HEK293 (cell line): Measurements from ENCODE around the gene FAM118B.

Experiments used
- CTCF ChIA-PET: fragments of 350-600 bp; formaldehyde crosslinking; extraction: SDS; loops from one replicate; lab custom pipeline; 2021; ENCODE audit warnings: antibody characterized with exemption; lab: Yijun Ruan, JAX
- POLR2A ChIA-PET: fragments of 300-600 bp; formaldehyde crosslinking; extraction: SDS; loops from one replicate; lab custom pipeline; 2020; ENCODE audit warnings: antibody characterized with exemption, inconsistent platforms; lab: Yijun Ruan, JAX
- H3K27ac ChIP-seq: fragments of 200-500 bp; sonication (Bioruptor generic); 2 replicates; pipeline ENCODE4 v1.5.1; 2014; ENCODE audit warnings: low read depth, low read length, control low read depth, inconsistent platforms; ENCODE audit errors: extremely low read depth
- H3K36me3 ChIP-seq, 2 experiments: fragments of 200-500 bp in 1 of 2; sonication (Bioruptor generic) in 1 of 2; 1 replicate in 1 of 2; 2 replicates in 1 of 2; pipeline ENCODE4 v1.5.1; 2014 to 2017; ENCODE audit warnings: inconsistent platforms in 2 of 2, low read length in 2 of 2; ENCODE audit not compliant: control insufficient read depth in 2 of 2, insufficient read depth in 1 of 2
- H3K4me1 ChIP-seq: fragments of 200-500 bp; sonication (Bioruptor generic); 2 replicates; pipeline ENCODE4 v1.5.1; 2014; ENCODE audit warnings: mild to moderate bottlenecking, low read length, inconsistent platforms; ENCODE audit not compliant: control insufficient read depth, insufficient read depth
- H3K4me3 ChIP-seq: 2 replicates; pipeline ENCODE4 v1.5.1; 2011; ENCODE audit warnings: low read depth, mild to moderate bottlenecking, control low read depth, low read length, moderate library complexity
- H3K9me3 ChIP-seq: fragments of 200-500 bp; sonication (Bioruptor generic); 2 replicates; pipeline ENCODE4 v1.5.1; 2014; ENCODE audit warnings: low read depth, low read length, inconsistent platforms; ENCODE audit not compliant: control insufficient read depth, insufficient read depth
- FEZF1 ChIP-seq: fragments of 450-650 bp; formaldehyde crosslinking; IDR thresholded peaks from 2 replicates; pipeline ENCODE4 v1.5.1; 2016; ENCODE audit warnings: missing biosample characterization, missing genetic modification characterization
- MEIS1 ChIP-seq: sonication (generic); formaldehyde crosslinking; IDR thresholded peaks from 2 replicates; pipeline ENCODE4 v1.8.1; 2022; ENCODE audit warnings: missing genetic modification reagents, mild to moderate bottlenecking, borderline replicate concordance
- OSR2 ChIP-seq: fragments of 450-650 bp; formaldehyde crosslinking; IDR thresholded peaks from 2 replicates; pipeline ENCODE4 v1.5.1; 2016; ENCODE audit warnings: missing biosample characterization, missing genetic modification characterization
- PRDM1 ChIP-seq: fragments of 450-650 bp; formaldehyde crosslinking; IDR thresholded peaks from 2 replicates; pipeline ENCODE4; 2016; ENCODE audit warnings: missing biosample characterization, missing genetic modification characterization
- PRDM6 ChIP-seq: fragments of 450-650 bp; formaldehyde crosslinking; IDR thresholded peaks from 2 replicates; pipeline ENCODE4 v1.5.1; 2017; ENCODE audit warnings: missing biosample characterization, missing genetic modification characterization
- SP3 ChIP-seq: fragments of 450-650 bp; formaldehyde crosslinking; IDR thresholded peaks from 2 replicates; pipeline ENCODE4 v1.5.1; 2016; ENCODE audit warnings: missing biosample characterization, missing genetic modification characterization
- ZBTB11 ChIP-seq: fragments of 450-650 bp; formaldehyde crosslinking; conservative IDR thresholded peaks from 2 replicates; pipeline ENCODE4 v1.5.1; 2016; ENCODE audit warnings: low read depth, missing biosample characterization, missing genetic modification characterization
- ZBTB44 ChIP-seq: fragments of 450-650 bp; IDR thresholded peaks from 2 replicates; pipeline ENCODE4 v1.5.1; 2018; ENCODE audit warnings: missing biosample characterization, mild to moderate bottlenecking, missing genetic modification characterization
- ZBTB8A ChIP-seq: fragments of 450-650 bp; formaldehyde crosslinking; IDR thresholded peaks from 2 replicates; pipeline ENCODE4 v1.5.1; 2016; ENCODE audit warnings: missing biosample characterization, missing genetic modification characterization
- ZFP3 ChIP-seq: fragments of 450-650 bp; formaldehyde crosslinking; IDR thresholded peaks from 2 replicates; pipeline ENCODE4 v1.5.1; 2016; ENCODE audit warnings: low read depth, missing biosample characterization, missing genetic modification characterization
- ZNF133 ChIP-seq: fragments of 450-650 bp; formaldehyde crosslinking; IDR thresholded peaks from 2 replicates; pipeline ENCODE4 v1.5.1; 2016; ENCODE audit warnings: missing biosample characterization, missing genetic modification characterization
- ZNF138 ChIP-seq: fragments of 450-650 bp; formaldehyde crosslinking; IDR thresholded peaks from 2 replicates; pipeline ENCODE4 v1.5.1; 2016; ENCODE audit warnings: missing biosample characterization, missing genetic modification characterization, borderline replicate concordance
- ZNF335 ChIP-seq: fragments of 450-650 bp; formaldehyde crosslinking; conservative IDR thresholded peaks from 2 replicates; pipeline ENCODE4 v1.5.1; 2016; ENCODE audit warnings: missing biosample characterization, missing genetic modification characterization
- ZNF341 ChIP-seq: fragments of 450-650 bp; formaldehyde crosslinking; IDR thresholded peaks from 2 replicates; pipeline ENCODE4; 2016; ENCODE audit warnings: low read depth, missing biosample characterization, missing genetic modification characterization
- ZNF416 ChIP-seq: fragments of 450-650 bp; formaldehyde crosslinking; IDR thresholded peaks from 2 replicates; pipeline ENCODE4 v1.5.1; 2016; ENCODE audit warnings: missing biosample characterization, missing genetic modification characterization
- ZNF529 ChIP-seq: fragments of 450-650 bp; formaldehyde crosslinking; IDR thresholded peaks from 2 replicates; pipeline ENCODE4 v1.5.1; 2017; ENCODE audit warnings: missing genetic modification characterization, missing biosample characterization; ENCODE audit not compliant: insufficient replicate concordance
- ZNF600 ChIP-seq: fragments of 450-650 bp; formaldehyde crosslinking; IDR thresholded peaks from 2 replicates; pipeline ENCODE4 v1.5.1; 2016; ENCODE audit warnings: missing biosample characterization, missing genetic modification characterization
- ZNF626 ChIP-seq: fragments of 450-650 bp; sonication (Bioruptor Pico); formaldehyde crosslinking; IDR thresholded peaks from 2 replicates; pipeline ENCODE4 v1.5.1; 2018; ENCODE audit warnings: missing biosample characterization, missing genetic modification characterization, inconsistent platforms
- ZNF629 ChIP-seq: fragments of 450-650 bp; formaldehyde crosslinking; IDR thresholded peaks from 2 replicates; pipeline ENCODE4 v1.5.1; 2017; ENCODE audit warnings: missing biosample characterization, missing genetic modification characterization
- ZNF692 ChIP-seq: fragments of 450-650 bp; formaldehyde crosslinking; IDR thresholded peaks from 2 replicates; pipeline ENCODE4 v1.5.1; 2016; ENCODE audit warnings: missing biosample characterization, missing genetic modification characterization
- ZNF843 ChIP-seq: fragments of 450-650 bp; formaldehyde crosslinking; IDR thresholded peaks from 2 replicates; pipeline ENCODE4 v1.5.1; 2016; ENCODE audit warnings: missing biosample characterization, missing genetic modification characterization
- TF ChIP-seq, protein P1 (sequence below): fragments of 450-650 bp; formaldehyde crosslinking; optimal IDR thresholded peaks from 2 replicates; pipeline ENCODE3; 2016; ENCODE audit warnings: missing biosample characterization, mild to moderate bottlenecking, missing genetic modification characterization
- TF ChIP-seq, protein P2 (sequence below): fragments of 450-650 bp; formaldehyde crosslinking; IDR thresholded peaks from 2 replicates; pipeline ENCODE4 v1.5.1; 2016; ENCODE audit warnings: missing biosample characterization, missing genetic modification characterization
- TF ChIP-seq, protein P3 (sequence below): fragments of 450-650 bp; formaldehyde crosslinking; IDR thresholded peaks from 2 replicates; pipeline ENCODE4 v1.5.1; 2016; ENCODE audit warnings: missing biosample characterization, missing genetic modification characterization

The FAM118B gene

GRCh38 chr11:126282736-126283591 lies 71.4 kb downstream of the FAM118B start, which contains the start of gene TIRAP (continued):
- 0 out of 2 replicates have a peak, but pooled peaks have one; percentile 17 for TF ChIP-seq ZNF843
- no peak for TF ChIP-seq ZNF416 (tag by site-specific recombination)
- TF ChIP-seq MEIS1 (CRISPR knock-in tag), result no peak
- peak; percentile 66 for TF ChIP-seq ZNF335
- TF ChIP-seq, protein P1, sequence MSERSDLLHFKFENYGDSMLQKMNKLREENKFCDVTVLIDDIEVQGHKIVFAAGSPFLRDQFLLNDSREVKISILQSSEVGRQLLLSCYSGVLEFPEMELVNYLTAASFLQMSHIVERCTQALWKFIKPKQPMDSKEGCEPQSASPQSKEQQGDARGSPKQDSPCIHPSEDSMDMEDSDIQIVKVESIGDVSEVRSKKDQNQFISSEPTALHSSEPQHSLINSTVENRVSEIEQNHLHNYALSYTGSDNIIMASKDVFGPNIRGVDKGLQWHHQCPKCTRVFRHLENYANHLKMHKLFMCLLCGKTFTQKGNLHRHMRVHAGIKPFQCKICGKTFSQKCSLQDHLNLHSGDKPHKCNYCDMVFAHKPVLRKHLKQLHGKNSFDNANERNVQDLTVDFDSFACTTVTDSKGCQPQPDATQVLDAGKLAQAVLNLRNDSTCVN (tag by site-specific recombination), result peak; percentile 77
- TF ChIP-seq ZBTB8A, result peak; percentile 69
- TF ChIP-seq ZNF626, result no peak
- TF ChIP-seq SP3, result 0 out of 2 replicates have a peak, but pooled peaks have one; percentile 21
- TF ChIP-seq ZBTB11 (tag by site-specific recombination), result peak; percentile 63
- TF ChIP-seq ZNF133 (tag by site-specific recombination), result no peak
- TF ChIP-seq, protein P2, sequence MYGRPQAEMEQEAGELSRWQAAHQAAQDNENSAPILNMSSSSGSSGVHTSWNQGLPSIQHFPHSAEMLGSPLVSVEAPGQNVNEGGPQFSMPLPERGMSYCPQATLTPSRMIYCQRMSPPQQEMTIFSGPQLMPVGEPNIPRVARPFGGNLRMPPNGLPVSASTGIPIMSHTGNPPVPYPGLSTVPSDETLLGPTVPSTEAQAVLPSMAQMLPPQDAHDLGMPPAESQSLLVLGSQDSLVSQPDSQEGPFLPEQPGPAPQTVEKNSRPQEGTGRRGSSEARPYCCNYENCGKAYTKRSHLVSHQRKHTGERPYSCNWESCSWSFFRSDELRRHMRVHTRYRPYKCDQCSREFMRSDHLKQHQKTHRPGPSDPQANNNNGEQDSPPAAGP (tag by site-specific recombination), result peak; percentile 36; the same call in 1 of the 2 replicates
- peak; percentile 87 for TF ChIP-seq ZNF341

DNA sequence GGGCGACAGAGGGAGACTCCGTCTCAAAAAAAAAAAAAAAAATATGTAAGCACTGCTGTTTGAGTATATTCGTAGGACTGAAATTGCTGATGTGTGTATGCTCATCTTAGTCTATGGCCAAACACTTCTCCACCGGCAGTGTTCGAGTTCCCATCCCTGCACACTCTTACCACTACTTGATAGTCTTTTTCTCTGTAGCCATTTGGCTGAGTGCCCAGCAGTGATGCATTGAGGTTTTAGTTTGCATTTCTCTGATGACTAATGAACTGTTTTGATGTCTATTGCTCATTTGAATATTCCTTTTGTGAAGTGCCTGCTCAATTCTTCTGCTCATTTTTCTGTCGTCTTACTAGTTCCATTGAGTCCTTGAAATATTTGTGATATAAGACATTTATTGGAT lies 73.2 kb downstream of the FAM118B start:
- POLR2A ChIA-PET, result no interaction called here
- CTCF ChIA-PET, result interaction anchor here (0.7 kb wide), 1 partner anchor 8 kb away, joined by 3 read pairs; no protein-coding TSS in a partner anchor
- no peaks in the 10 kb centered on the region for H3K9me3 ChIP-seq
- H3K36me3 ChIP-seq, result peaks cover 0 to 3% of the 10 kb centered on the region in 2 experiments; a peak in 2 of 3 replicates
- no peak overlapping the region for H3K4me3 ChIP-seq
- no peaks in the 10 kb centered on the region; the same call in 1 of the 2 replicates for H3K4me1 ChIP-seq
- H3K27ac ChIP-seq, result no peak overlapping the region
- TF ChIP-seq FEZF1 (tag by site-specific recombination) (peak; percentile 98), ZNF529 (tag by site-specific recombination) (no peak), ZNF138 (tag by site-specific recombination) (no peak), PRDM6 (tag by site-specific recombination) (peak; percentile 53), ZNF692 (no peak), PRDM1 (tag by site-specific recombination) (0 out of 2 replicates have a peak, but pooled peaks have one; percentile 31), ZNF629 (tag by site-specific recombination) (0 out of 2 replicates have a peak, but pooled peaks have one; percentile 28), ZFP3 (tag by site-specific recombination) (peak; percentile 57; the same call in 1 of the 2 replicates), OSR2 (no peak), ZNF600 (peak; percentile 75), ZBTB44 (tag by site-specific recombination) (peak; percentile 95)
- TF ChIP-seq, protein P3, sequence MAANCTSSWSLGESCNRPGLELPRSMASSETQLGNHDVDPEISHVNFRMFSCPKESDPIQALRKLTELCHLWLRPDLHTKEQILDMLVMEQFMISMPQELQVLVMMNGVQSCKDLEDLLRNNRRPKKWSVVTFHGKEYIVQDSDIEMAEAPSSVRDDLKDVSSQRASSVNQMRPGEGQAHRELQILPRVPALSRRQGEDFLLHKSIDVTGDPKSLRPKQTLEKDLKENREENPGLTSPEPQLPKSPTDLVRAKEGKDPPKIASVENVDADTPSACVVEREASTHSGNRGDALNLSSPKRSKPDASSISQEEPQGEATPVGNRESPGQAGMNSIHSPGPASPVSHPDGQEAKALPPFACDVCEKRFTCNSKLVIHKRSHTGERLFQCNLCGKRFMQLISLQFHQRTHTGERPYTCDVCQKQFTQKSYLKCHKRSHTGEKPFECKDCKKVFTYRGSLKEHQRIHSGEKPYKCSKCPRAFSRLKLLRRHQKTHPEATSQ (tag by site-specific recombination), result no peak
